H9 (cell line): ENCODE data around the gene RAP1GAP2. TPM values are rescaled to one million over a fixed set of nuclear protein-coding genes. Genes with fewer than 3 reads are reported as not detected.

ENCODE experiments used
- DNase-seq: peaks from one replicate; pipeline ENCODE4 v3.0.0-alpha.2; 2017
- H2AFZ ChIP-seq: one replicate; pipeline ENCODE4 v1.6.1; 2013; ENCODE audit warnings: mild to moderate bottlenecking, low read length, control low read depth, moderate library complexity
- H2AK5ac ChIP-seq: 2 replicates; pipeline ENCODE4 v1.6.1; 2013; ENCODE audit warnings: low read length, control low read depth, mixed read lengths; ENCODE audit not compliant: insufficient read length
- H2BK120ac ChIP-seq: one replicate; pipeline ENCODE4 v1.6.1; 2013; ENCODE audit warnings: low read depth, mild to moderate bottlenecking, low read length, control low read depth, inconsistent platforms; ENCODE audit not compliant: poor library complexity, severe bottlenecking
- H2BK12ac ChIP-seq: 2 replicates; pipeline ENCODE4 v1.6.1; 2013; ENCODE audit warnings: low read length, control low read depth, mixed read lengths, low read depth; ENCODE audit not compliant: insufficient read length
- H2BK15ac ChIP-seq: 2 replicates; pipeline ENCODE4 v1.6.1; 2013; ENCODE audit warnings: low read depth, low read length, control low read depth
- H2BK20ac ChIP-seq: one replicate; pipeline ENCODE4 v1.6.1; 2013; ENCODE audit warnings: low read depth, mild to moderate bottlenecking, low read length, control low read depth, inconsistent platforms; ENCODE audit not compliant: poor library complexity, severe bottlenecking
- H2BK5ac ChIP-seq: 2 replicates; pipeline ENCODE4 v1.6.1; 2013; ENCODE audit warnings: low read length, control low read depth, mixed read lengths; ENCODE audit not compliant: insufficient read length
- H3K14ac ChIP-seq: 2 replicates; pipeline ENCODE4 v1.6.1; 2013; ENCODE audit warnings: low read length, control low read depth; ENCODE audit not compliant: insufficient read depth
- H3K18ac ChIP-seq: 2 replicates; pipeline ENCODE4 v1.6.1; 2013; ENCODE audit warnings: low read depth, mild to moderate bottlenecking, mixed read lengths, low read length, control low read depth; ENCODE audit not compliant: insufficient read length
- H3K23ac ChIP-seq: 2 replicates; pipeline ENCODE4 v1.6.1; 2013; ENCODE audit warnings: low read length, control low read depth, mixed read lengths, low read depth; ENCODE audit not compliant: insufficient read length
- H3K23me2 ChIP-seq: 2 replicates; pipeline ENCODE4 v1.6.1; 2013; ENCODE audit warnings: low read depth, mild to moderate bottlenecking, mixed read lengths, low read length, control low read depth; ENCODE audit not compliant: insufficient read length, poor library complexity, severe bottlenecking
- H3K27ac ChIP-seq: 2 replicates; pipeline ENCODE4 v1.5.1; 2013; ENCODE audit warnings: low read length, control low read depth, mixed read lengths, low read depth; ENCODE audit not compliant: insufficient read length
- H3K27me3 ChIP-seq: 2 replicates; pipeline ENCODE4 v1.6.1; 2013; ENCODE audit warnings: low read length, control low read depth, inconsistent platforms; ENCODE audit not compliant: insufficient read depth
- H3K4ac ChIP-seq: 2 replicates; pipeline ENCODE4 v1.6.1; 2013; ENCODE audit warnings: low read depth, mild to moderate bottlenecking, control low read depth, inconsistent platforms, low read length, moderate library complexity
- H3K4me1 ChIP-seq: 2 replicates; pipeline ENCODE4 v1.6.1; 2013; ENCODE audit warnings: low read length, control low read depth, inconsistent platforms; ENCODE audit not compliant: insufficient read depth
- H3K4me2 ChIP-seq: 2 replicates; pipeline ENCODE4 v1.6.1; 2013; ENCODE audit warnings: low read length, control low read depth, mixed read lengths; ENCODE audit not compliant: insufficient read length, insufficient read depth
- H3K56ac ChIP-seq: 2 replicates; pipeline ENCODE4 v1.6.1; 2013; ENCODE audit warnings: low read depth, mild to moderate bottlenecking, mixed read lengths, low read length, control low read depth; ENCODE audit not compliant: insufficient read length
- H3K79me1 ChIP-seq: 2 replicates; pipeline ENCODE4 v1.6.1; 2013; ENCODE audit warnings: low read depth, mild to moderate bottlenecking, moderate library complexity, low read length, control low read depth, inconsistent platforms; ENCODE audit not compliant: insufficient read depth, poor library complexity, severe bottlenecking
- H3K79me2 ChIP-seq: 2 replicates; pipeline ENCODE4 v1.6.1; 2013; ENCODE audit warnings: low read length, control low read depth, inconsistent platforms; ENCODE audit not compliant: insufficient read depth
- H3K9ac ChIP-seq: 2 replicates; pipeline ENCODE4 v1.6.1; 2013; ENCODE audit warnings: low read length, control low read depth, mixed read lengths; ENCODE audit not compliant: insufficient read length; ENCODE audit errors: extremely low read depth
- H3K9me3 ChIP-seq: one replicate; pipeline ENCODE4 v1.6.1; 2013; ENCODE audit warnings: low read depth, low read length, inconsistent platforms; ENCODE audit not compliant: control insufficient read depth
- H3T11ph ChIP-seq: one replicate; pipeline ENCODE4 v1.6.1; 2013; ENCODE audit warnings: mild to moderate bottlenecking, low read length, control low read depth, inconsistent platforms
- H4K20me1 ChIP-seq: one replicate; pipeline ENCODE4 v1.6.1; 2013; ENCODE audit not compliant: control insufficient read depth, insufficient read length, insufficient read depth
- H4K5ac ChIP-seq: 2 replicates; pipeline ENCODE4 v1.6.1; 2013; ENCODE audit warnings: low read depth, mild to moderate bottlenecking, mixed read lengths, low read length, control low read depth; ENCODE audit not compliant: insufficient read length
- H4K8ac ChIP-seq: replicated peaks from 2 replicates; pipeline ENCODE4 v1.6.1; 2013; ENCODE audit warnings: low read length, control low read depth, mixed read lengths, low read depth; ENCODE audit not compliant: insufficient read length
- H4K91ac ChIP-seq: 2 replicates; pipeline ENCODE4 v1.6.1; 2013; ENCODE audit warnings: low read depth, mild to moderate bottlenecking, moderate library complexity, mixed read lengths, low read length, control low read depth; ENCODE audit not compliant: insufficient read length
- H3K27ac Mint-ChIP-seq, 3 experiments: 2 replicates in 2 of 3; 3 replicates in 1 of 3; pipeline ENCODE4 v1.8.0; 2020 to 2021; ENCODE audit warnings: mixed read lengths in 3 of 3, mild to moderate bottlenecking in 1 of 3, moderate library complexity in 1 of 3
- H3K27me3 Mint-ChIP-seq: 2 replicates; pipeline ENCODE4 v1.8.0; 2021; ENCODE audit warnings: low read depth, mild to moderate bottlenecking, moderate library complexity, mixed read lengths
- H3K36me3 Mint-ChIP-seq, 3 experiments: 2 replicates in 2 of 3; 3 replicates in 1 of 3; pipeline ENCODE4 v1.8.0; 2020 to 2021; ENCODE audit warnings: low read depth in 3 of 3, mixed read lengths in 3 of 3; ENCODE audit not compliant: insufficient read depth in 1 of 3
- H3K4me1 Mint-ChIP-seq, 2 experiments: 2 replicates each; pipeline ENCODE4 v1.8.0; 2020; ENCODE audit warnings: mixed read lengths in 2 of 2
- H3K4me3 Mint-ChIP-seq, 2 experiments: 2 replicates in 1 of 2; 3 replicates in 1 of 2; pipeline ENCODE4 v1.8.0; 2020 to 2021; ENCODE audit warnings: mild to moderate bottlenecking in 2 of 2, mixed read lengths in 2 of 2, moderate library complexity in 1 of 2
- H3K9me3 Mint-ChIP-seq, 2 experiments: 2 replicates in 1 of 2; 3 replicates in 1 of 2; pipeline ENCODE4 v1.8.0; 2020; ENCODE audit warnings: mild to moderate bottlenecking in 2 of 2, mixed read lengths in 2 of 2, moderate library complexity in 1 of 2
- CTCF ChIP-seq: fragments of 200-600 bp; sonication (generic); conservative IDR thresholded peaks from 3 replicates; pipeline ENCODE4 v1.8.0; 2021; ENCODE audit warnings: antibody characterized with exemption, mild to moderate bottlenecking
- WGBS: extraction: QIAGEN DNeasy Blood & Tissue Kit; methylation state at CpG from one replicate; pipeline ENCODE4 v1.1.7; 2013; ENCODE audit warnings: missing lambda C conversion rate, low lambda C conversion rate, mixed read lengths; ENCODE audit not compliant: insufficient read length; ENCODE audit errors: extremely low coverage; 5-methylcytosine and 5-hydroxymethylcytosine counted together
- total RNA-seq: library from RNA; stranded (reverse); gene quantifications from 2 replicates; pipeline ENCODE4 v1.2.1, GENCODE V29; 2021

Gene RAP1GAP2
- total RNA-seq, 1 experiment from 2014 or later: 33.8 TPM

GRCh38 chr17:2980904-2981246, 184.6 kb downstream of the RAP1GAP2 start:
- H3K9me3 Mint-ChIP-seq: no peaks in the 10 kb centered on the region

More at GRCh38 chr17:2980904-2981246, 184.6 kb downstream of the RAP1GAP2 start:
- no peak overlapping the region for H2BK20ac ChIP-seq
- no peak overlapping the region for H3K14ac ChIP-seq
- H3K4me1 ChIP-seq: no peaks in the 10 kb centered on the region
- H4K91ac ChIP-seq: no peak overlapping the region
- H4K5ac ChIP-seq: no peak overlapping the region
- no peak overlapping the region for H3K4me2 ChIP-seq
- H2AFZ ChIP-seq: no peak overlapping the region
- no peak overlapping the region for H3K56ac ChIP-seq
- H4K8ac ChIP-seq: no peak overlapping the region
- Mint-ChIP-seq H3K4me3 (no peak overlapping the region), H3K36me3 (peaks cover 8 to 51% (median 38%) of the 10 kb centered on the region in 3 experiments; a peak in 6 of 7 replicates), H3K4me1 (no peaks in the 10 kb centered on the region), H3K27ac (peak overlapping the region in 1 of 3 experiments; percentile 80; a peak in 2 of 7 replicates), H3K27me3 (no peaks in the 10 kb centered on the region)
- no peak overlapping the region for H2BK5ac ChIP-seq
- no peak overlapping the region for H2AK5ac ChIP-seq
- no peak for TF ChIP-seq CTCF
- no peak overlapping the region for H2BK15ac ChIP-seq
- no peaks in the 10 kb centered on the region for H3K23me2 ChIP-seq
- no peaks in the 10 kb centered on the region for H3K79me1 ChIP-seq
- H3K9me3 ChIP-seq: no peaks in the 10 kb centered on the region
- no CpG with 5 or more reads among the region's 8 CpGs for WGBS
- H3K27ac ChIP-seq: no peak overlapping the region
- H3K79me2 ChIP-seq: no peaks in the 10 kb centered on the region
- H2BK120ac ChIP-seq: no peak overlapping the region
- H3T11ph ChIP-seq: no peak overlapping the region
- no peak overlapping the region for H3K9ac ChIP-seq
- no peaks in the 10 kb centered on the region for H3K27me3 ChIP-seq
- no peak overlapping the region for H2BK12ac ChIP-seq
- H4K20me1 ChIP-seq: no peaks in the 10 kb centered on the region
- H3K4ac ChIP-seq: no peak overlapping the region
- no peak overlapping the region for H3K23ac ChIP-seq
- peak; percentile 17 for DNase-seq
- H3K18ac ChIP-seq: no peak overlapping the region
